Astrocyte of the cerebellum (primary cell): ENCODE results near the gene DSG3.
"Not testable (repeated sequence)": the region's sequence is repeated elsewhere in the genome, so short reads cannot be mapped to it uniquely, and the experiment has no call there.

Source experiments
- DNase-seq: peaks from one replicate; pipeline ENCODE4 v3.0.0-alpha.2; 2011; ENCODE audit warnings: low read depth
- H3K4me3 ChIP-seq: 2 replicates; pipeline ENCODE4 v1.5.1; 2011; ENCODE audit warnings: mild to moderate bottlenecking, low read depth, low read length, moderate library complexity
- CTCF ChIP-seq: IDR thresholded peaks from 2 replicates; pipeline ENCODE4 v1.5.1; 2012; ENCODE audit warnings: low read length, low read depth, moderate library complexity, mild to moderate bottlenecking; ENCODE audit errors: missing control alignments
- in situ Hi-C: cut with HindIII; loops from 2 replicates; pipeline ENCODE4 v1.10.0; 2017; ENCODE audit warnings: low sequenced_read_pairs

Gene DSG3

GRCh38 chr18:31493171-31493570 is 45.6 kb downstream of the DSG3 start:
- DNase-seq = no peak

GRCh38 chr18:31493941-31494340 is 46.4 kb downstream of the DSG3 start:
- H3K4me3 ChIP-seq = no peak overlapping the region
- TF ChIP-seq CTCF = no peak
- DNase-seq = no peak
- in situ Hi-C loops = no loop called here

More at GRCh38 chr18:31493171-31493570, 45.6 kb downstream of the DSG3 start:
- in situ Hi-C loops = no loop called here
- no peak overlapping the region for H3K4me3 ChIP-seq
- no peak for TF ChIP-seq CTCF

GRCh38 chr18:31494705-31495244 is 47.2 kb downstream of the DSG3 start:
- DNase-seq, in situ Hi-C loops, H3K4me3 ChIP-seq: not testable (repeated sequence)

- no peak for TF ChIP-seq CTCF
- in situ Hi-C loops = no loop called here
- peak overlapping the region; percentile 90 for H3K4me3 ChIP-seq
- no peak for DNase-seq
Observed at GRCh38 chr18:31497404-31497835, 49.9 kb downstream of the DSG3 start.

- DNase-seq = no peak
- H3K4me3 ChIP-seq = peak within 1 kb of the TSS; percentile 90
- in situ Hi-C loops = no loop called here
- TF ChIP-seq CTCF = no peak
Observed at GRCh38 chr18:31497836-31498573, 50.5 kb downstream of the DSG3 start, which contains the start of gene DSG2. Gene DSG2 (plus strand): TSS chr18:31498177. CDS start chr18:31498252, 75 bp downstream.

- peak overlapping the region; percentile 90 for H3K4me3 ChIP-seq
- no peak for DNase-seq
- in situ Hi-C loops = no loop called here
- TF ChIP-seq CTCF = no peak
Observed at GRCh38 chr18:31498574-31499524, 51.3 kb downstream of the DSG3 start.
